Measurements from ENCODE around the gene PDE6D.
"Not testable (repeated sequence)": the region's sequence is repeated elsewhere in the genome, so short reads cannot be mapped to it uniquely, and the experiment has no call there.

Gene PDE6D

GRCh38 chr2:231769170-231770136 is 11.6 kb downstream of the PDE6D start:
- Histone ChIP-seq H2AFZ (ENCODE audit: low read length, unreplicated experiment) (no peak overlapping the region), H3K79me2 (ENCODE audit: control insufficient read depth, insufficient read depth, low read length, unreplicated experiment) (no peaks in the 10 kb centered on the region), H3K36me3 (ENCODE audit: insufficient read depth, low read length) (no peaks in the 10 kb centered on the region), H3K4me1 (ENCODE audit: control insufficient read depth, insufficient read depth, low read length, unreplicated experiment) (no peaks in the 10 kb centered on the region), H3K27me3 (ENCODE audit: insufficient read depth, low read length) (no peaks in the 10 kb centered on the region), H3K27ac (ENCODE audit: low read depth, low read length) (no peak overlapping the region), H3K4me3 (ENCODE audit: low read depth, low read length) (no peak overlapping the region)

- H3K36me3 ChIP-seq (ENCODE audit: insufficient read depth, low read length): no peaks in the 10 kb centered on the region
- H3K27me3 ChIP-seq (ENCODE audit: insufficient read depth, low read length): no peaks in the 10 kb centered on the region
- H3K27ac ChIP-seq (ENCODE audit: low read depth, low read length): no peak overlapping the region
- H2AFZ ChIP-seq (ENCODE audit: low read length, unreplicated experiment): no peak overlapping the region
- H3K4me1 ChIP-seq (ENCODE audit: control insufficient read depth, insufficient read depth, low read length, unreplicated experiment): no peaks in the 10 kb centered on the region
- no peak overlapping the region for H3K4me3 ChIP-seq (ENCODE audit: low read depth, low read length)
- no peaks in the 10 kb centered on the region for H3K79me2 ChIP-seq (ENCODE audit: control insufficient read depth, insufficient read depth, low read length, unreplicated experiment)
Observed at GRCh38 chr2:231765496-231765929, 15.6 kb downstream of the PDE6D start.

- no peaks in the 10 kb centered on the region for H3K36me3 ChIP-seq (ENCODE audit: insufficient read depth, low read length)
- no peaks in the 10 kb centered on the region for H3K27me3 ChIP-seq (ENCODE audit: insufficient read depth, low read length)
- no peak overlapping the region for H3K4me3 ChIP-seq (ENCODE audit: low read depth, low read length)
- no peak overlapping the region for H3K27ac ChIP-seq (ENCODE audit: low read depth, low read length)
- no peaks in the 10 kb centered on the region for H3K4me1 ChIP-seq (ENCODE audit: control insufficient read depth, insufficient read depth, low read length, unreplicated experiment)
- no peak overlapping the region for H2AFZ ChIP-seq (ENCODE audit: low read length, unreplicated experiment)
- no peaks in the 10 kb centered on the region for H3K79me2 ChIP-seq (ENCODE audit: control insufficient read depth, insufficient read depth, low read length, unreplicated experiment)
Observed at GRCh38 chr2:231764760-231765159, 16.3 kb downstream of the PDE6D start.

- Histone ChIP-seq H3K4me3 (ENCODE audit: low read depth, low read length) (no peak overlapping the region), H2AFZ (ENCODE audit: low read length, unreplicated experiment) (no peak overlapping the region), H3K79me2 (ENCODE audit: control insufficient read depth, insufficient read depth, low read length, unreplicated experiment) (no peaks in the 10 kb centered on the region), H3K27ac (ENCODE audit: low read depth, low read length) (no peak overlapping the region), H3K27me3 (ENCODE audit: insufficient read depth, low read length) (no peaks in the 10 kb centered on the region), H3K36me3 (ENCODE audit: insufficient read depth, low read length) (no peaks in the 10 kb centered on the region), H3K4me1 (ENCODE audit: control insufficient read depth, insufficient read depth, low read length, unreplicated experiment) (no peaks in the 10 kb centered on the region)
Observed at GRCh38 chr2:231764124-231764523, 17.0 kb downstream of the PDE6D start.

- H3K79me2 ChIP-seq (ENCODE audit: control insufficient read depth, insufficient read depth, low read length, unreplicated experiment): no peaks in the 10 kb centered on the region
- no peaks in the 10 kb centered on the region for H3K36me3 ChIP-seq (ENCODE audit: insufficient read depth, low read length)
- no peak overlapping the region for H2AFZ ChIP-seq (ENCODE audit: low read length, unreplicated experiment)
- H3K27ac ChIP-seq (ENCODE audit: low read depth, low read length): no peak overlapping the region
- H3K4me3 ChIP-seq (ENCODE audit: low read depth, low read length): no peak overlapping the region
- no peaks in the 10 kb centered on the region for H3K27me3 ChIP-seq (ENCODE audit: insufficient read depth, low read length)
- H3K4me1 ChIP-seq (ENCODE audit: control insufficient read depth, insufficient read depth, low read length, unreplicated experiment): no peaks in the 10 kb centered on the region
Observed at GRCh38 chr2:231761735-231762134, 19.3 kb downstream of the PDE6D start.

GRCh38 chr2:231752061-231752460 is 29.0 kb downstream of the PDE6D start:
- Histone ChIP-seq H3K79me2 (ENCODE audit: control insufficient read depth, insufficient read depth, low read length, unreplicated experiment) (no peaks in the 10 kb centered on the region), H3K4me3 (ENCODE audit: low read depth, low read length) (no peak overlapping the region), H2AFZ (ENCODE audit: low read length, unreplicated experiment) (no peak overlapping the region), H3K36me3 (ENCODE audit: insufficient read depth, low read length) (no peaks in the 10 kb centered on the region), H3K27ac (ENCODE audit: low read depth, low read length) (no peak overlapping the region), H3K27me3 (ENCODE audit: insufficient read depth, low read length) (no peaks in the 10 kb centered on the region), H3K4me1 (ENCODE audit: control insufficient read depth, insufficient read depth, low read length, unreplicated experiment) (no peaks in the 10 kb centered on the region)

GRCh38 chr2:231751042-231751815 is 29.9 kb downstream of the PDE6D start:
- Histone ChIP-seq H2AFZ (ENCODE audit: low read length, unreplicated experiment) (no peak overlapping the region), H3K27ac (ENCODE audit: low read depth, low read length) (no peak overlapping the region), H3K27me3 (ENCODE audit: insufficient read depth, low read length) (no peaks in the 10 kb centered on the region)

GRCh38 chr2:231749016-231749415 is 32.1 kb downstream of the PDE6D start:
- not testable (repeated sequence) for H3K36me3 ChIP-seq (ENCODE audit: insufficient read depth, low read length); H3K27me3 ChIP-seq (ENCODE audit: insufficient read depth, low read length); H2AFZ ChIP-seq (ENCODE audit: low read length, unreplicated experiment); H3K79me2 ChIP-seq (ENCODE audit: control insufficient read depth, insufficient read depth, low read length, unreplicated experiment); H3K27ac ChIP-seq (ENCODE audit: low read depth, low read length); H3K4me3 ChIP-seq (ENCODE audit: low read depth, low read length); H3K4me1 ChIP-seq (ENCODE audit: control insufficient read depth, insufficient read depth, low read length, unreplicated experiment)

More at GRCh38 chr2:231751042-231751815, 29.9 kb downstream of the PDE6D start:
- no peaks in the 10 kb centered on the region for H3K4me1 ChIP-seq (ENCODE audit: control insufficient read depth, insufficient read depth, low read length, unreplicated experiment)
- no peak overlapping the region for H3K4me3 ChIP-seq (ENCODE audit: low read depth, low read length)
- H3K36me3 ChIP-seq (ENCODE audit: insufficient read depth, low read length): no peaks in the 10 kb centered on the region
- no peaks in the 10 kb centered on the region for H3K79me2 ChIP-seq (ENCODE audit: control insufficient read depth, insufficient read depth, low read length, unreplicated experiment)

- H3K4me3 ChIP-seq (ENCODE audit: low read depth, low read length); H3K4me1 ChIP-seq (ENCODE audit: control insufficient read depth, insufficient read depth, low read length, unreplicated experiment); H3K27ac ChIP-seq (ENCODE audit: low read depth, low read length); H2AFZ ChIP-seq (ENCODE audit: low read length, unreplicated experiment); H3K36me3 ChIP-seq (ENCODE audit: insufficient read depth, low read length); H3K79me2 ChIP-seq (ENCODE audit: control insufficient read depth, insufficient read depth, low read length, unreplicated experiment); H3K27me3 ChIP-seq (ENCODE audit: insufficient read depth, low read length): not testable (repeated sequence)
Observed at GRCh38 chr2:231748153-231748896, 32.8 kb downstream of the PDE6D start.

GRCh38 chr2:231745303-231746038 is 35.6 kb downstream of the PDE6D start:
- H3K4me1 ChIP-seq (ENCODE audit: control insufficient read depth, insufficient read depth, low read length, unreplicated experiment): no peaks in the 10 kb centered on the region
- H3K27ac ChIP-seq (ENCODE audit: low read depth, low read length): no peak overlapping the region
- H2AFZ ChIP-seq (ENCODE audit: low read length, unreplicated experiment): no peak overlapping the region
- no peak overlapping the region for H3K4me3 ChIP-seq (ENCODE audit: low read depth, low read length)
- no peaks in the 10 kb centered on the region for H3K36me3 ChIP-seq (ENCODE audit: insufficient read depth, low read length)
- H3K79me2 ChIP-seq (ENCODE audit: control insufficient read depth, insufficient read depth, low read length, unreplicated experiment): no peaks in the 10 kb centered on the region
- no peaks in the 10 kb centered on the region for H3K27me3 ChIP-seq (ENCODE audit: insufficient read depth, low read length)

All from ACC112 (cell line).